BE2C (cell line): ENCODE measurements around the gene BBOX1. TPM values are rescaled to one million over a fixed set of nuclear protein-coding genes. Genes with fewer than 3 reads are reported as not detected.

Source experiments
- DNase-seq: peaks from one replicate; pipeline ENCODE4 v3.0.0-alpha.2; 2020
- H3K27me3 ChIP-seq: fragments of 250-450 bp; sonication (Bioruptor Pico); 2 replicates; pipeline ENCODE4 v1.5.1; 2020; ENCODE audit warnings: mild to moderate bottlenecking
- H3K36me3 ChIP-seq: fragments of 250-450 bp; sonication (Bioruptor Pico); 2 replicates; pipeline ENCODE4 v1.5.1; 2020; ENCODE audit warnings: mild to moderate bottlenecking
- H3K4me1 ChIP-seq: fragments of 250-450 bp; sonication (Bioruptor Pico); 2 replicates; pipeline ENCODE4 v1.5.1; 2020
- H3K4me3 ChIP-seq: 2 replicates; pipeline ENCODE4 v1.5.1; 2011; ENCODE audit warnings: low read depth, low read length
- H3K9me3 ChIP-seq: fragments of 250-450 bp; sonication (Bioruptor Pico); 2 replicates; pipeline ENCODE4 v1.5.1; 2020
- CTCF ChIP-seq: IDR thresholded peaks from 2 replicates; pipeline ENCODE4 v1.5.1; 2012; ENCODE audit warnings: mild to moderate bottlenecking, low read depth, low read length
- polyA plus RNA-seq: library from polyadenylated mRNA; unstranded; fragments of >200 nt; gene quantifications from one replicate; pipeline ENCODE4 v1.2.1, GENCODE V29; 2012; ENCODE audit warnings: low read depth, missing spikeins; ENCODE audit not compliant: insufficient read length, insufficient read depth

The BBOX1 gene
- not detected for polyA plus RNA-seq

- DNase-seq, result peak; percentile 3
- no peaks in the 10 kb centered on the region for H3K9me3 ChIP-seq
- no peaks in the 10 kb centered on the region for H3K4me1 ChIP-seq
- H3K4me3 ChIP-seq, result no peak within 1 kb of the TSS
- H3K27me3 ChIP-seq, result no peaks in the 10 kb centered on the region
- no peak for TF ChIP-seq CTCF
- no peaks in the 10 kb centered on the region for H3K36me3 ChIP-seq
These were observed at the start of gene BBOX1 for GRCh38 chr11:27040302-27041115. BBOX1 (plus strand) TSS chr11:27040815; CDS start chr11:27055431, 14,616 bp downstream.

- TF ChIP-seq CTCF, result no peak
- H3K36me3 ChIP-seq, result no peaks in the 10 kb centered on the region
- no peaks in the 10 kb centered on the region for H3K27me3 ChIP-seq
- H3K4me3 ChIP-seq, result no peak overlapping the region
- H3K4me1 ChIP-seq, result no peaks in the 10 kb centered on the region
- no peaks in the 10 kb centered on the region for H3K9me3 ChIP-seq
- DNase-seq, result no peak
These were observed 48.5 kb upstream of the BBOX1 start for GRCh38 chr11:26992031-26992541.

GRCh38 chr11:26993965-26994457 is 46.6 kb upstream of the BBOX1 start, which contains the start of gene FIBIN:
FIBIN (plus strand) TSS chr11:26994112; CDS start chr11:26994527, 415 bp downstream.
- H3K27me3 ChIP-seq, result no peaks in the 10 kb centered on the region
- TF ChIP-seq CTCF, result no peak
- H3K4me1 ChIP-seq, result no peaks in the 10 kb centered on the region
- peak within 1 kb of the TSS; percentile 54 for H3K4me3 ChIP-seq
- peak; percentile 26 for DNase-seq
- no peaks in the 10 kb centered on the region for H3K9me3 ChIP-seq
- no peaks in the 10 kb centered on the region for H3K36me3 ChIP-seq

- H3K4me1 ChIP-seq, result no peaks in the 10 kb centered on the region
- H3K4me3 ChIP-seq, result peak overlapping the region; percentile 54
- DNase-seq, result no peak
- no peak for TF ChIP-seq CTCF
- H3K36me3 ChIP-seq, result no peaks in the 10 kb centered on the region
- H3K27me3 ChIP-seq, result no peaks in the 10 kb centered on the region
- no peaks in the 10 kb centered on the region for H3K9me3 ChIP-seq
These were observed 46.0 kb upstream of the BBOX1 start for GRCh38 chr11:26994631-26995095.

GRCh38 chr11:26995701-26996460 is 44.7 kb upstream of the BBOX1 start:
- no peak for DNase-seq
- TF ChIP-seq CTCF, result no peak
- Histone ChIP-seq H3K9me3 (no peaks in the 10 kb centered on the region), H3K27me3 (no peaks in the 10 kb centered on the region), H3K4me3 (no peak overlapping the region), H3K4me1 (no peaks in the 10 kb centered on the region), H3K36me3 (no peaks in the 10 kb centered on the region)
